IPS-NIHi11 (cell line): ENCODE data around the gene CKB.
A peak's percentile ranks its signal among the peaks of the same experiment; 100 is the strongest.
"Not testable (repeated sequence)": the region's sequence is repeated elsewhere in the genome, so short reads cannot be mapped to it uniquely, and the experiment has no call there.

Experiments
- DNase-seq: peaks from one replicate; pipeline ENCODE4 v3.0.0; 2012; ENCODE audit warnings: mixed read lengths, low spot score

Gene CKB

DNA sequence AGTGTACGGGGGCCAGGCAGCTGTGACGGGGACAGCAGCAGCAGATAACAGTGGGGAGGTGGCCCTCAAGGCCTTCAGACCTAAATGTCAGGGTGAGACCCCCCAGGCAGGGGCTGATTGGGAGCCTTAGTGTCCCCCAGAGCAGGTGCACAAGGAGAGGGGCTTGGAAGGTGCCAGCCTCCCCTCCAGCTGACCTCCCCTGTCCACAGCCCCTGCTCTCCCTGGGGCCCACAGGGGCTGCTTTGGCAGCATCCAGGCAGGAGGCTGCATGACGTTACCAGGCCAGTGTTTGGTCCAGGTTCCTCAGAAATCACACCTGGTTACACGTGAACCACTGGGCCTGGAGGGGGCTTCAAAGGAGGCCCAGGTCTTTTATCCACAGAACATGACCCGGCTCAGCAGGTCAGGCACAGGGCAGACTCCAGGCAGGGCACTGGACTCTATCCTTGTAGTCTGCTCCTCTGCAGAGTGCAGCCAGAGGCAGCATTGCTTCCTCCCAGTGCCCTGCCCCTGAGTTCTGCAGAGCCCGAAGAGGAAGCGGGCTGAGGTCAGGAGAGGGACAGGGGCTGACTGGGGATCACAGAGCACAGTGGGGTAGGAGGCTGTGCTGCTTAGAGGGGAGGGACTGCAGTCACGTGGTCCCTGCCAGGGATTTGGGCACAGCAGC is 3.8 kb upstream of the CKB start:
- DNase-seq, result no peak

DNA sequence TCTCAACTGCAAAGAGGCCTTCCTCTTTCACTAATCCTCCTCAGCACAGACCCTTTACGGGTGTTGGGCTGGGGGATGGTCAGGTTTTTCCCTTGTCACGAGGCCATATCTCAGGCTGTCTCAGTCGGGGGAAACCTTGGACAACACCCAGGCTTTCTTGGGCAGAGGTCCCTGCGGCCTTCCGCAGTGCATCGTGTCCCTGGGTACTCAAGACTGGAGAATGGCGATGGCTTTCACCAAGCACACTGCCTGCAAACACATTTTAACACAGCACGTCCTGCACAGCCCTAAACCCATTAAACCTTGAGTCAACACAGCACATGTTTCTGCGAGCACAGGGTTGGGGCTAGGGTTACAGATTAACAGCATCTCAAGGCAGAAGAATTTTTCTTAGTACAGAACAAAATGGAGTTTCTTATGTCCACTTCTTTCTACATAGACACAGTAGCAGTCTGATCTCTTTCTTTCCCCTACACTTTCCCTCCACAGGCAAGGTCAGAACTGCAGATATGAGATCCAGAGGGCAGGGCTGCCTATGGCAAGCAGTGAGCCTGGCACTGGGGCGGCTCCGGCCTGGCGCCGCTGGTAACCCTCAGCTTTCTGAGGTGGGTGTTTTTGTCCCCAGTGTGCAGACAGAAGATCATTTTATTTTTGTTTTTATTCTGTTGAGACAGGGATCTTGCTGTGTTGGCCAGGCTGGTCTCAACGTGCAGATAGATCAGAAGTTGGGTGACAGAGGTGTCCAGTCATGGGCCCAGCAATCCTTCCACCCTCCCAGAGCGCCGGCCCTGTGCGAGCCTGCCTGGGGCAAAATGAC is 3.0 kb upstream of the CKB start:
- DNase-seq, result not testable (repeated sequence)

DNA sequence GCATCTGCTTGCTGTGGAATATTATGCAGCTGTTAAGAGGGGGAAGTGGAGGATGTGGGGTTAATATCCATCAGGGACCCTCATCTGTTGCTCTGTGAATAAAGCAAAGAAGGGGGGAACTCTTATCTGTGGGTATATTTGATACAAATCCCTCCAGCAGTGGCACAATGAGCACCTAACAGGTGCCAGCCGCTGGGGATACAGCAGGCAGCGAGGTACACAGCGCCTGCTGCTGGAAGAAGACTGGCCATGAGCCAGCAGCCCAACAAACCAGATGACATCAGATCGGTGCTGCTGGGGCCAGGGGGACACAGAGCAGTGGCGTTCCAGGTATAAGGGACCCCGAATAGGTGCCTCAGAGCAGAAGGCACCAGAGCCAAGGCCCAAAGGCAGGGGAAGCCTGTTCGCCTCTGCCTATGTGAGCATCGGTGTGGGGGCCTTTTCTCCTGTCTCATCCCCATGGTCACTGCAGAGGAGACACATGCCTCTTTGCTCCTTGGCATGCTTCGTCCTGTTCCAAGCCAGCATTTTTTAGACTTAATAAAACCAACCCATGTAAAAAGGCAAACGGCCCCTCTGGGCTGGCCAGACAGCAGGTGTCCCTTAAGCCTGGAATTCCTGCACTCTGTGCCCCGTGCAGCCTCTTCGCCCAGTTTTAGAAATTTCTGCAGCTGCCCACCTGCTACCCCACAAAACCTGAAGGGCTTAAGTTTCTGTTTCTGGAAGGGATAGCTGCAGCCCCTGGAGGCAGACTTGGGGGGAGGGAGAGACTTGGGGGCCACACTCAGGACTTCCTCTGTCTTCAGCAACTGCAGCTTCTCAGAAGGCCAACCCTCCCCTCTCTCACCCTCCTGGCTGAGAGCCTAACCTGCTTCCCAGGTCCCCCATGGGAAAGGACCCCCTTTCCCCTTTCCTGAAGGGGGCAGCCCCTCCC is 1.6 kb upstream of the CKB start:
- no peak for DNase-seq

DNA sequence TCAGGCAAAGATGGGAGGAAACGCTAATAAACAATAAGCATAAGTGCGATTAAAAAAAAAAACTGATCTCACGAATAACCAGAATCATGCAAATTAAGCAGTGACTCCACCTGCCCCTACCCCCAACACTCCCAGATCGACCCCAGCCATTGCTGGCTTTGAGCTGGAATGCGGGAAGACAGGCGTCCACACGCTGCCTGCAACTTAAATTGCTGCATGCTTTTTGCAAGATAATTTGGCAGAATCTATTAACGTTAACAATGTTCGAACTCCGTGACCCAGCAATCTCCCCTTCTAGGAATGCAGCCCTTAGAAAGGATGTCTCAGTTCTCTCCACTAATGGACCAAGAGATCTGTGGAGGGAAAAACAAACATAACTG is 935 bp upstream of the CKB start:
- DNase-seq, result no peak

DNA sequence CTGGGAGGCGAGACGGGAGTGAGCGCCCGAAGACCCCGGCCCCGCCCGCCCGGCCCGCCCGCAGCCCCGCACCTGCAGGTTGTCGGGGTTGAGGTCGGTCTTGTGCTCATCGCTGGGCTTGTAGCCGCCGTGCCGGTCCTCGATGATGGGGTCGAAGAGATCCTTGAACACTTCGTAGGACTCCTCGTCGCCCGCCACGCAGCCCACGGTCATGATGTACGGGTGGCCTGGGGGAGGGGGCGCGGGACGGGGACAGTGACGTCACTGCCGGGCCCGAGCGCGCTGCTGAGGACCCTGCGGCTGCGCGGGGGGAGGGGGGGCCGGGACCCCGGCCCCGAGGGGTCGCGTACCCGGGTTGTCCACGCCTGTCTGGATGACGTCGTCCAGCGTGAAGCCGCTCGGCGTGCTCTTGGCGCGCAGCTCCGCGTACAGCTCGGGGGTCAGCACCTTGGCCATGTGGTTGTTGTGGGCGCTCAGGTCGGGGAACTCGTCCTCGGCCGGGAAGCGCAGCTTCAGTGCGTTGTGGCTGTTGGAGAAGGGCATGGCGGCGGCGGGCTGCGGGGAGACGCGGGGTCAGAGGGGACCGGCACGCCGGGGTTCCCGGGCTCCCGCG is 573 bp downstream of the CKB start:
- peak; percentile 60 for DNase-seq

DNA sequence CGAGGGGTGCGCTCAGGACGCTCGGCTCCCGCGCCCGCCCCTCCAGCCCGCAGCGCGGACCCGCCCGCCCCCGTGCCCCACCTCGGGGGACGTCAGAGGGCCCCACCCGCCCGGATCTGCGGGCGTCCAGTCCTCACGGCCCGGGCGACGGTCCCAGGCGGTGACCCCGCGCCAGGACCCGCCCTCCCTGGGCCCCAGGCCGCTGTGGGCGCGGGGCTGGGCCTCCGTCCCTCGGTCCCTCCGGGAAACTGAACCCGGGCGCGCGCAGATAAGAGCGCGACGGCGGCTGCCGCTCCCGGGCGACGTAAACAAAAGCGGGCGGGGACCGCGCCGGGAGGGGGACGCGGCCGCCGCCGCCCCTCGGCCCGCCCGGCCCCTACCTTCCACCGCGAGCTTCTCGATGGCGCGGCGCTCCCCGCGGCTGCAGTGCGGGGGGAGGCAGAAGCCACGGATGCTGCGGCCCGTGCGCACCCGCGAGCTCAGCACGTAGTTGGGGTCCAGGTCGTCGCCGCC is 1.1 kb downstream of the CKB start:
- DNase-seq, result peak; percentile 52

DNA sequence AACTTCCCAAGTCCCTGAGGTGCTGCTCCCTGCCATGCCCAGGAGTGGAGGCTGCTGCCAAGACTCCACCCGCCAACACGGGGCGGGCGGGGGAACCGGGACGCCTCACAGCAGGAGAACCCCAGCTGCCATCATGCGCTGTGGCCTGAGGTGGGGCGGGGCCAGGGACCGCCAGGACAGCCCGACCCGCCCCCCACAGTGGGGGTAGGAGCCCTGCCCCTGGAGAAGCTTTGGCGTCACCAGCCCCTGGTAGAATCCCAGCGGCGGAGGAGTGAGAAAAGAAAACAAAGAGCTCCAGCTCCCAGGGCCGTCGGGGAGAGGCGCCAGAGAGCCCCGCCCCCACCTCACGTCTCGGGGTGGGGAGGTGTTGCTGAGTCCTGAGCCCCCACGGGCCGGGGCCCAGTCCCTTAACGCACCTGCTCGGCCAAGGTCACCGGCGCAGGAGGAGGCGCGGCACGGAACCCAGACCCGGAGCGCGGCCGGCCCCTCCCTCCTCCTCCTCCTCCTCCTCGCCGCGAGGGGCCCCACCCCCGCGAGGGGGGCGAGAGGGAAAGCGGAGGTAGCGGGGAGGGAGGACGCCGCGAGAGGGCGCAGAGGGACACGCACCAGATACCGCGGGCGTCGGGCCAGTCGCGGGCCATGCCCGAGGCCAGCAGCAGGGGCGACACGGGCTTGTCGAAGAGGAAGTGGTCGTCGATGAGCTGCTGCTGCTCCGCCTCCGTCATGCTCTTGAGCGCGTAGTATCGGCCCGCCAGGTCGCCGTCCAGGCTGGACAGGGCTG is 1.8 kb downstream of the CKB start:
- DNase-seq, result peak; percentile 83

DNA sequence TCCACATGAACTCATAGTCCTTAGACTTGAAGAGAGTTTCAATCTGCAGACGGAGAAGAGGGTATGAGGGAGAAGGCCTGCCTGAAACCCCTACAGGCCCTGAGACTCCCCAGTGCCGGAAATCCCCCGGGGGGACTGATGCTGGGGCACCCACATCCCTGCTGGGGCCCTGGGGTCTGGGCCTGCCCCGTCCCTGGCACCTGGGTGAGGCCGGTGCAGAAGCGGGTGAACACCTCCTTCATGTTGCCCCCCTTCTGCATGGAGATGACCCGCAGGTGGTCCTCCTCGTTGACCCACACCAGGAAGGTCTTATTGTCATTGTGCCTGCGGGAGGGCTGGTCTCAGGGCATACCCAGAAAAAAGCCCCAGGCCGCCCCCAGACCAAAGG is 2.4 kb downstream of the CKB start:
- DNase-seq, result no peak

DNA sequence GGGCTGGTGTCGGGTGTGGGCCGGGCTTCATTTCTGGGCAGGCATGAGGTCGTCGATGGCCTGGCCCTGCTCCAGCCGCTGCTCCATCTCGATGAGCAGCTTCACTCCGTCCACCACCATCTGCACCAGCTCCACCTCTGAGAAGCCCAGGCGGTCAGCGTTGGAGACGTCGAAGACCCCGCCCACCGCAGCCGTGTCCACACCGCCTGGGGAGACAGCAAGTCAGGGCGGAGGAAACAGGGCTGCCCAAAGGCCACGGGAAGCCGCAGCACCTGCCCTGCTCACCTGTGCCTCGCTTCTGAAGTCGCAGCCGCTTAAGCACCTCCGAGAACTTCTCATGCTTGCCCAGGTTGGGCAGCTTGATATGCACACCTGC is 2.8 kb downstream of the CKB start:
- peak; percentile 30 for DNase-seq

DNA sequence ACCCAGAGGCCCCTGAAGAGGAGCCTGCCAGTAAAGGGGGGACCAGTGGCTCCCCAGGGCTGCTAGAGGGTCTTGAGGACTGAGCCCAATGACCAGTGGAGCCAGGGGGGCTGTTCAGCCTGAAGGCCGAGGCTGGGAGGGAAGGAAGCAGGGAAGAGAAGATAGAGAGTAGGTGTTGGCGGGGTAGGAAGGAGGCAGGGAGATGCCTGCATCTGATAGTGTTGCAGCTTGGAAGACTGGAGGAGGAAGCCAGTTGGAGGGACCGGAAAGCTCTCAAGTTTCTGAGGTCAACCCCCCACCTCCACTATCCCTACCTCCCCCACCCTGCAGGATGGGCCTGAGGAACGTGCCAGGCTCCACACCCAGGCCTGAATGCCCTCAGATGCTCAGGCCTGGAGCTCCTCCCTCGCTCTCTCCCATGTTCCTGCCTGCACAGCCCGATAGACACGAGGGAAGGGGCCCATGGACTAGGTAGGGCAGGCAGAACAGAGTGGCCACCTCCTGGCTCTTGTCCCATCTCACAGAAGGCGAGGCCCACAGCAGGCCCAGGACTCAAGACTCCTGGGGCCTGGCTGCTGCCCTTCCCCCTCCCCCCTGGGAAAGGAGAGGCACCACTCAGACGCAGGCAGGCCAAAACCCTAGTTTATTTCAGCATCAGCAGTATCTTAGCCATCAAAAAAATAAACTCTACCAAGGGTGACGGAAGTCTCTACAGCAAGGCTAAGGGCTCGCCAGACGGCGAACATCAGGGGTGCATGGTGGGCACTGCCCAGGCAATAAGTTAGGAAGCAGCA is 3.4 kb downstream of the CKB start:
- DNase-seq, result no peak

DNA sequence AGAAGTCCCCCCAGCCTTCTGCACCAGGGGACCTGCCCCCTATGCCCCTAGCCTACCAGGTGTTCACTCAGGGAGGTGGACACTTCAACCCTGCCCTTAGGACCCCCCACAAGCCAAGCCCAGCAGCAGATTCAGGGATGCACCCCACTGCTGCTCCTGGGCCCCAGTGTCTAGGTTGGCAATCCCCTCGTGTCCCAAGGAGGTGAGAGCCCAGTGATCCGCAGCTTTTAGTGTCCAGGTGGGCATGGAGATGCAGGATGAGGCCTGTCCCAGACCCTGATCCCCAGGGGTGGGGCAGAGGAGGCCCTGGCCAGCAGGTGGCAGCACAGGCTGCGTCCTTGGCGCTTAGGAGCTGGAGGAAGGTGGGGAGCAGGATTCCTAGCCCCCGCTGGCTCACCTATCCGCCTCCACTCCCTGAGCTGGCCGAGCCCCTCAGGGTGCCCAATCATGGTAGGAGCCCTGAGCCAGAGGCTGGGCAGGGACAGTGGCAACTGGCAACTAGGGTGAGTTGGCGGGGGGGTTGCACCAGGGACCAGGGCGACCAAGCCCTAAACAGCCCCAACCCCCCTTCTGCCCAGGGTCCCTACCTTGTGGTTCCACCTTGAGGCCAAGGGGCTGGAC is 4.1 kb downstream of the CKB start:
- peak; percentile 91 for DNase-seq

DNA sequence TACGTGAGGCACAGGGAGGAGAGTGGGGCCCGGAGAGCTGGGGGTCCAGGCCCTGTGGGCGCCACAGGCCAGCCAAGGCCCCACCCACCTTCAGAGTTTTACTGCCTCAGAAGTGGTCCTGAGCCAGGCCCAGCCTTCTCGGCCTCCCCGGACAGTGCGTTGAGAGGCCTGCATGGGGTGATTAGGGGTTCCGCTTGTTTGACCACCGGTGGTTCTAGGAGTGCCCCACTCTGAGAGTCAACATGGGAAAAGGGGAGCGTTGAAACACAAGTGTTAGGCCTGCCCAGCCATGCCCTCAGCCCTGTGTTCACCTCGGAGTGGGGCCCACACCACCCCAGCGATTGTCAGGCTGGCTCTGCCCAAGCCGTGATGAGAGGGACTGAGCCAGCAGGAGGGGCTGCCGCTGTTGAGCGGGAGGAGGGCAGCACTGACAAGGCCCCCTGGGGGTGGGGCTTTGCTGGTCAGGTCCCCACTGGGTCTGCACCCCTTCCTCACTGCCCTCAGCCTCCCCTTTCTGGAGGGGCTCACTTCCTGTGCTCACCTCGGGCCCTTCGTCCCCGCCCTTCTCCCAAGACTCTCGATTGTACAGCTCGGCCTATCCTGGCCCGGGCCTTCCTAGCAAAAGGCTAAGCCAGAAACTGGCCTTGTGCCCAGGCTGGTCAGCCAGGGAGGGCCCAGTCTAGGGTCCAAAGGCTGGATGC is 4.8 kb downstream of the CKB start:
- peak; percentile 60 for DNase-seq

DNA sequence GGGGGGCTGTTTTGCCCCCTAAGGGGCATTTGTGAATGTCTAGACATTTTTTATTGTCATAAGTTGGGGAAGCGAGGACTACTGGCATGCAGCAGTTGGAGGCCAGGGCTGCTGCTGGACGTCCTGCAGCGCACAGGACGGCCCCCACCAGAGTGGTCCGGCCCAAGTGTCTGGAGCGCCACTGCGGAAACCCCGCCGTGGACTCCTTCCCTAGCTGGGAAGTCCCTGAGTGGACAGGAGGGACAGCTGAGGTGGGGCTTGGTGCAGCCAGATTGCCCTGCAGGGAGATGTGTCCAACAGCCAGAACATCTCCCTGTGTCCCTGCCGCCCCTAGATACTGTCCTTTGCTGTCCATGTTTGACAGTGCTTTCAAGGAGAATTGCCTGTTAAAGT is 5.5 kb downstream of the CKB start:
- DNase-seq, result no peak

DNA sequence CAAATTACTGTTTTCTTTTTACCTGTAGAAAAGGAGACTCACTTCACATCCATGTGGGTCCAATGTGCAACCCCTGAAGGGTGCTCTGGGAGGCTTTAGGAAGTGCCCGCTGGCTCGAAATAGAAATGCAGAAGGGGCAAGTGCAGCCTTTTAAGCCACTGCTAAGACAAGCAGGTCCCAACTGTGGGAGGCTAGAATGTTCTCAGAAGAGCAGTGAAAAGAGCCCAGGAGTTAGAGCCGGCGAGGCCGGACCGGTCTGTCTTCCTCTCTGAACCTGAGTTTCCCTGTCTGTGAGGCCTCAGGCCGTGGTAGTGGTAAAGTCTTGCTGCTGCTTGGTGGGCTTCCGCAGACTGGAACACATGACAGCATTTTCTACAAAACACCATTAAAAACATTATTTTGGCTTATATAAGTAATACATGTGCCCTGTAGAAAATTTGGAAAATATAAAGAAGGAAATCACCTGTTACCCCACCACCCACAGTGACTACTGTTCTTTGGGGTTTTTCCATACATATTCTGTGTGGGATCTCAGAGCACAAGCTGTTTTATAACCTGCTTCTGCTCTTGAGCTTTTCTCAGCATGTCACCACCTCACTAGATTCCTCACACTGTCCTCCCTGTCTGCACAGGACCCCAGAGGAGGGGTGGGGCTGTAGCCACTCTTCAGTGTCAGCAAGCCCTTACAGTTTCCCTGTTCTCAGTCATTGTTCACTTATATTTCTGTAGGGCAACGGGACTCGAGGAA is 6.0 kb downstream of the CKB start:
- no peak for DNase-seq

DNA sequence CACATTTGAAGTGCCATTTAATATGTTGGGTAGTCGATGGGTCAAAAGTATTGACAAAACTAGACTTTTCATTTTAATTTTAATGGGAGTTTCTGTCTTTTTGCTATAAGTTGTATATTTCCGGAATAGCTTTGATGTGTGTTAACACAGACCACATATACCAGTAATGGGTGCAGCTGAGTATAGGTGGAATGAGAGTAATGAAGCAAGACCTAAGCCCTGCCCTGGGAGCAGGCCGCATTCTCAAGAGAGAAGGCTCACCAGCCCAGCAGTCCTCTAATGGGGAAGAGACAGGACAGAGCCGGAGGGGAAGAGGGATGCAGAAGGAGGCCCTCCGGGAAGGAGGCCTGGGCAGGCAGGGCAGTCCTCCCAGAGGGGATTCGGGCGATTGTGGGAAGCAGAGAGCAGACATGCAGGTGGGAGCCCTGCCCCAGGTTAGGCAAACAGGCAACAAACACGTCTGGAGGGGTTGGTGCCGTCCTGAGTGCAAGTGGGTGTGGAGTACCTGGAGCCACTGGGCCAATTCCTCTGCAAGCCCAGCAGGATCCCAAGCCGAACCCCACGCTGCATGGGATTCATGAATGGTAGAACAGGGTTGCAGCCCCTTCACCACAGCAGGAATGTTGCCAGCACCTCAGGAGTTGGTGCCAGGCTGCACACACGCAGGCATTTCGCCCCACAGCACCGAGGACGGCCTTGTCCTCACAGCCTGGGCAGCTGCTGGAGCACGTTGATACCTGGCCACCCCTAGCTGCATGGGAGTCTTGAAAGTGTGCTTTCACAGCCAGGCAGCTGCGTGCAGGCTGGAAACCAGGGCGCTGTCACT is 7.8 kb downstream of the CKB start:
- no peak for DNase-seq

DNA sequence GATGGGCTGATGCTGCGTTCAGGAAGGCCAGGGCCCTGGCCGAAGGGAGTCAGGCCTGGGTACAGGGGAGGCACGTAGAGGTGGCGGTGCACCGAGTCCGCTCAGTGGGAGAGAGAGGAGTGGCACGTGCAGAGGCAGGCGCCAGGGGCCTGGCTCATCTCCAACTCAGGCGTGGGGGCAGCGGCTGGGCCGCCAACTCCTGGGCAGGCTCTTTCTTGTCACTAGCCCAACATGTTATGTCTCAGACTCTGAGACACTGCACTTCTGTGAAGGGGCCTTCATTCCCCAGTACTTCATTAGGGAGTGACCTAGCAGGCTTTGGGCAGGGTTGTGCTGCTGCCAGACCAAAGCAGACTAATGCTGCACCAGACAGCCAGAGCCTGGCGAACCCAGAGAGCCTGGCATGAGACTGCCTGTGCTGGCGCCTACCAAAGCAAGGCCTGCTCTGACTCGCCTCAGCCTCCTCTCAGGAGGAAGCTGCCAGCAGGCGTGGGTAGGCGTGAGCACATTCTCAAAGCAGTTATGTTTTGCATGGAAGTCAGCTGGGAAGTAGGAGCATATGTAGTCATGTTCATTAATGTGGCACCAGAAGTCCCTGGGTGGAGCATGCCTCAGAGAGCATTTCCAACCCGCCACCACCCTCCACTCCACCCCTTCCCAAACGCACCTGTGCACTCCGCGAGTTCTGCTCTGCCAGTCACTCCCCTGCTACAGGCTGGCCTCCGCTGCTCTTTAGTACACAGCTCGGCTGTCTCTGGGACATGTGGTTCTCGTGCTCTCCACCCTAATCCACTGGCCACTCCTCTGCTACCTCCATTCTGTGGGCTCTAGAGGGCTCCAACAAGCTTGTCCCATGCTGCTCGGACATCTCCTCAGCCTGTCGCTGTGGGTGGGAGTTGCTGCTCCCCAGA is 9.7 kb downstream of the CKB start:
- no peak for DNase-seq

DNA sequence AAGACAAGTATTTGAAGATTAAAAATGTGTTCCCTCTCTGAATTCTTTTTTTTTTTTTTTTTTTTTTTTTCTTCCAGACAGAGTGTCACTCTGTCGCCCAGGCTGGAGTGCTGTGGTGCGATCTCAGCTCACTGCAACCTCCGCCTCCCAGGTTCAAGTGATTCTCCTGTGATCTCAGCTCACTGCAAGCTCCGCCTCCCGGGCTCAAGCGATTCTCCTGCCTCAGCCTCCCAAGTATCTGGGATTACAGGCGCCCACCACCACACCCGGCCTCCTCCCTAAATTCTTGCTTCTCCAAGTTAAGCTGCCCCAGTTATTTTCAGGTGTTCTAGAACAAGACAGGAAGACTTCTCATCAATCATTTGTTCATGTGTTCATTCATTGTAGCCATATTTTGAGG is 10.4 kb downstream of the CKB start:
- DNase-seq, result not testable (repeated sequence)
